NOMO-1 treated with dmso at 0.1 percent for 144 hours (cell line): ENCODE data around the gene TRHDE.
"Not testable (repeated sequence)": the region's sequence is repeated elsewhere in the genome, so short reads cannot be mapped to it uniquely, and the experiment has no call there.

Experiments used
- DNase-seq: peaks from one replicate; lab custom pipeline; 2025; ENCODE audit not compliant: unreplicated experiment; lab: John Stamatoyannopoulos, UW

Gene TRHDE

DNA sequence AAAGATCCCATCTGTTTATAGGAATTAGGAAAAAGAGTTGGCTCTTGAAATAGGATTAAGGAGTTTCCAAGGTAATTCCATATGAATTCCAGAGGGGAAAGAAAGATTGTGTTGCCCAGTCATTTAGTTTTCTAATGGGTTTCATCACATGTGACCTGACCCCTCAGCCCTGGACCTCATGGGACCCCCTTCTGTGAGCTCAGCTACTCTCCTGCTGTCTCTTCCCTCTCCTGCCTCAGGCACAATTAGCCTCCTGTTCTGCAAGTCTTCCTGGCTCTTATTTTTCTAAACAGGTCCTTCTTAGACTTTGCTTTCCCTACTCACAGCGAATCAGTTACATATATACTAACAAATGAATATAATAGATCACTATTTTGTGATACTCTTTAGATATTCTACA lies 237.7 kb downstream of the TRHDE start:
- DNase-seq = no peak

DNA sequence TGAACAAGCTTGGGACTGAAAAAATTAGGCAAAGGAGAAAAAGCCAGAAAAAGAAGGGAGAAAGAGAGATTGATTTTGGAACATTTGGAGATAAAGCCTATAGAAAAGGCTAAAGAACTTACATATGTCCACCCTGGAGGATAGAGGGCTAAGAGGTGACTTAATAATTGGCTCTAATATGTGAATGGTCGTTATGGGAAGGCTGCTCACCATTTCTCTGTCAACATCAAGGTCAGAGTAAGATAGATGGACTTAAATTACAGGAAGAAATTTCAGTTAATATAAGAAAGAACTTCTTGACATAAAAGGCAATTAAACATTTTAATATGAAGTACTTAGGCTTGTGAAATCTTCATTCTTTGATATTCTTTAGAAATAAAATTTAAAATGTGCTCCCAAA lies 238.6 kb downstream of the TRHDE start:
- no peak for DNase-seq

DNA sequence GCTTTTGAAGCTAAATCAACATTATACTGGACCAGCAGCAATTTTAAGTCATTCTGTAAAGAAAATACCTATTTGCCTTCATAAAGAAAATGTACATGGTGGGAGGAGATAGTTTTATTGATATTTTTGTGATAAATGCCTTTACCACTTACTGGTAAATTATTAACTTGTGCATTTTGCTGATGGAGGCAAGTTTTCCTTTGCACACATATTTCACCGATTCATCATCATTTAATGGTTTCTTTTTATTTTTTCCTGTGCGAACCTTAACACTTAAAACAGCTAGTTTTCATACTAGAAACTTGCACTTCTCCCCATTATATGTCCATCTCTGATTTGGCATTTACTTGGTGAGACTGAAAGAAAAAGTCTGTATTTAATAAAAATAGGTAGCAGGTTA lies 239.3 kb downstream of the TRHDE start:
- DNase-seq = no peak

DNA sequence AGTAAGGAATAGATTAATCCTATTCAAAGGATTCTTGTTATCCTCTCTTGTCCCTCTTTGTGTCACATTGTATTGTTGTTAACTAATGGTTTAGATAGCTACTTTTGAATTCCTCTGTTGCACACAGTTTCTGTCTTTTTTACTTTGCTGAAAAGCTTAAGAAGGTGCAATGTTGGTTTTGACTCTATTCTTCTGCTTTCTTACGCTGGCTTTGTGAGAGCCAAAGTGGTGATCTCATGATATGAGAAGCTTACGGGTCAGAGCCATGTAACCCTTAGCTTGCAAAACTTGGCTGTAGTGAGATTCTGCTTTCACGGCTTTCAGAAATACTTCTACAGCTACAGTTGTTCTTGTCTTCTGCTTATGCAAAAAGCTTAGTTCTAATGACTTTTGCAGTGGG lies 239.7 kb downstream of the TRHDE start:
- DNase-seq = no peak

DNA sequence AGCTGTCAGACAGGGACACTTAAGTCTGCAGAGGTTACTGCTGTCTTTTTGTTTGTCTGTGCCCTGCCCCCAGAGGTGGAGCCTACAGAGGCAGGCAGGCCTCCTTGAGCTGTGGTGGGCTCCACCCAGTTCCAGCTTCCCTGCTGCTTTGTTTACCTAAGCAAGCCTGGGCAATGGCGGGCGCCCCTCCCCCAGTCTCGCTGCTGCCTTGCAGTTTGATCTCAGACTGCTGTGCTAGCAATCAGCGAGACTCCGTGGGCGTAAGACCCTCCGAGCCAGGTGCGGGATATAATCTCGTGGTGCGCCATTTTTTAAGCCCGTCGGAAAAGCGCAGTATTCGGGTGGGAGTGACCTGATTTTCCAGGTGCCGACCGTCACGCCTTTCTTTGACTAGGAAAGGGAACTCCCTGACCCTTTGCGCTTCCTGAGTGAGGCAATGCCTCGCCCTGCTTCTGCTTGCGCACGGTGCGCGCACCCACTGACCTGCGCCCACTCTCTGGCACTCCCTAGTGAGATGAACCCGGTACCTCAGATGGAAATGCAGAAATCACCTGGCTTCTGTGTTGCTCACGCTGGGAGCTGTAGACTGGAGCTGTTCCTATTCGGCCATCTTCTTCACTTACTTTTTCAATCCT lies 248.0 kb downstream of the TRHDE start:
- not testable (repeated sequence) for DNase-seq

DNA sequence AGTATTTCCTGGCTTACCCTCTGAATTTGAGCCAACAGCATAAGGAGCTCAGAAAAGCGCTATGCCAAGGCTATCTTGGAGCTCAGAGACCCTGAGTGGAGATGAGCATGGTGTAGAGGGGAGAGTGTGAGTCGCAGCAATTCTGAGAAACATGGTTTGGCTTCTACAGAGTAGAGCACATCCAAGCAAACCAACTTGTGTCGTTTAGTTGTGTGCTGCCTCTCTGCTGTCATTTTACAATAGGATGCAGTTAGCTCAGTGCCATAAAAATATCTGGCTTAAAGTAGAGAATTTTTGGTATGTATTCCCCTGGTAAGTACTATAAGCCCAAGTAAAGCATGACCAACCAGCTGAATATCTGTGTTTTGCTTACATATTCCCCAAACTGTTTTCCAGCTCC lies 249.2 kb downstream of the TRHDE start:
- DNase-seq = no peak

DNA sequence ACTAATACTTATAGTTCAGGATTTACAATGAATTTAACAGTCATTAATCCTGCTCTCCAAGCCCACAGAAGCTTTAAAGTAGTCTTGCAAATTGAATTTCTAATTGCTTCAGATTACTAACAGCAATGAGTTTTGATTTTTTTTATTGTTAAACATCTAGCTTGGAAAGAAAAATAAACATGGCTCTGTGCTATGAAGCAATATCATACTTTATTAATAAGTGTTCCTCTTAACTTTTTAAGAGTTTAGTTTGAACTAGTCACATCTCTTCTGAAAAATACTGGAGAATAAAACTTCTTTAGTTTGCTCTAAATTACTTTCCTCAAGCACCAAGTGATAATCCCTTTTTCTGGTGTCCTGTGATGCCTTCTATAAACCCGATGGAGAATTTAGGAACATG lies 250.2 kb downstream of the TRHDE start:
- no peak for DNase-seq

DNA sequence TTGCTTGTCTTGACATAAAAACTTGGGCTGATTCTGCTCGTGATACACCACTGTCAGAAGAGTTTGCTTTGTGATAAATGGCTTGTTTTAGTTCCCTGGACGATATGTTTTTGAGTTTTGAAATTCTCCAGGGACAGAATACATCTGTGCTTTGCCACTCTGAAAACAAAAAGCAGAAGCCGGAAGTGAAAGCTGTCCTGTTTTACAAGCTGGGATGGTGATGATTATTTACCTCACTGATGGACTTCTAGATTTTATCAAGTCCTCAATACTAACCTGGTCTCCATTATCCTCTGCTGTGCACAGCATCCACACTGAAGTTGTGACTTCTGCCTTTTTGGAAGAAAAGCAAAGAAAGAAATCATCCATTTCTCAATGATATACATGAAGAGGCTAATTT lies 251.6 kb downstream of the TRHDE start:
- DNase-seq = no peak

DNA sequence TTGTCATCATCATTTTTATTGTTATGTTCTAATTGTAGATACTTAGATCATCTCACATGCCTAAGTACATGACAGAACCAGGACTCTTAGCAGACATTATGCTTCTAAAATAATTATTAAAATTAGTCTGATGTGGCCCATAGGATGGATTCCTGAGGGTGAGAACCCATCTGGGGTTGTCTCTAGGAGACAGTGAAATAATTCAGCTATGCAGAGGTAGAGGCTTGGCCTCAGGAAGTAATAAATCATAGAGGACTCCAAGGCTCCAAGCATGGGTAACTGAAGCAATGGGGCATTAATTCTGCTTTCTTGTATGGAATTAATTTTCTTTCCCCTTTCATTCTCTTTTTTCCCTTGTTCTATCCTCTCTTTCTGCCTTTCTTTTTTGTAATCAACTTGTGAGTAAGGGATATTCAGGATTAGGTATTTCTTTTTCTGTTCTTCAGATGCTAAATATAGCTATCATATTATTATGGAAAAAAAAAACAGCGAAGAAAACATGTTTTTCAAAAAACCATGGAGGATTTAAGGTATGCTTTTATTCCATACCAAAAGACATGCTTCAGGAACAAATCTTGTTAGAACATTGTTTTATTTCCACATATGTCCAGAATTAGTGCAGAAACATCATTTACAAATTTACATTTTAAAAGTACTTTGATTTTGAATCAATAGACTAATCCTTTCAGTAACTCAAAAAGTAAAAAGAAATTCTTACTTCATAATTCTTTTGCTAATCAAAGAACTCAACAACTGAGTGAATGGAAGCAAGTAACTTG lies 263.2 kb downstream of the TRHDE start:
- DNase-seq = no peak

DNA sequence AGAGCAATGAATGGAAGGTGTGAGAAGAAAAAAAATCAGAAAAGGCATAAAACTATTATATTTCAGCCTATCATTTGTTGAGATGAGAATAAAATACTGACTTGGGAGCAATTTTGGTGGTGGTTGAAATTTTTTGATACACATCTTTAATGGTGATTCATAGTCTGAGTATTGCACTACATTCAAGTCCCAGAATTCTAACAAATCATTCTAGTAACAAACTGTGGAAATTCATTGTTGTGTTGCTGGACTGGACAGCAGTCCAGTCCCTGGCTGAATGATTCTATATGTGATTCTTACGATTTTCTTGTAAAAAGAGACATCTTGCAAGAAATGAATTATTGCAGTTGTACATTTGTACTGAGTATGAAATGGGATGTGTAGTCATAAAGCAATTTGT lies 268.6 kb downstream of the TRHDE start:
- no peak for DNase-seq

DNA sequence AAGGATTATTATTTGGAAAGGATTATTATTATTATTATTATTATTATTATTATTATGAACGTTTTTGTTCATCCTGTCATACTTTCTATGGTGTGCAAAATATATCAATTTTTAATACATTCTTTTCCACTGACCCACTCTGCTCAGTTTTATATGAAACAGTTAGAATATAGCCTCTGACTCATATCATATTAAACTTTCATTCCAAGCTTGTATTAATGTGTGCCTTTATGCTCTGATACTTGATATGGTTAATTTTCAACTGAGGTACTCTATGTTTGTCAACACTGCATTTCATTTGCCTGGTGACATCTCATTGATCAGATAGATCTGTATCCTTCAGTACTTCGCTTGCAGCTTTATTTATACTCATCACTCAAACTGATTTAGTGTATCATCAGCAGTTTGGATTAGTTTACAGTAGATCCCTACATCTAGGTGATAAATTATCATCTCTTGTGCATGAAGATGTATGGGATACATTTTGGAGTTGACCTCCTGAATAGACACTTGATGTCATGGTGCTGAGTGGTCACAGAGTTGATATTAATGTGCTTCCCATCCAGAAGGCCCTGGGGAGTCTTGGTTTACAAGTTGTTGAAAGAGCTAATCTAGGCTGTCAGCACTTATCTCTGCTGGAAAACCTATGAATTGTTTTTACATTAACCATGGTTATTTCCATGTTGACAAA lies 271.8 kb downstream of the TRHDE start:
- no peak for DNase-seq

DNA sequence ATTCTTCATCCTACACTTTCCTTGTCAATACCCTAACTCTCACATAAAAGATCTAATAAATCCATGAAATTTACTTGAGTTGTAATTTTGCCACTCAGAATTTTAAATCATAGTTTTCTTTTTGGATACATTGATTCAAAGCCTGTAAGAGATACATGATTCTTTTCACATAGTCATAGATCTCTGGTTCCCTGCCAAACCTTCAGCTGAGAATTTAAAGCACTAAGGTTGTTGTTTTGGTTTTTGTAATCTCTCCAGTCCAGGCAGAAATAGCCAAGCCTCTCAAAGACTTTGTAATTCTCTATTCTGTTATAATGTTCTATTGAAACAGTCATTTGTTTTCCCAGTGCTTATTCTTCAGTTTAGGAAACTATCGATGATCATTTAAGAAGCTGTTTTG lies 273.9 kb downstream of the TRHDE start:
- no peak for DNase-seq

DNA sequence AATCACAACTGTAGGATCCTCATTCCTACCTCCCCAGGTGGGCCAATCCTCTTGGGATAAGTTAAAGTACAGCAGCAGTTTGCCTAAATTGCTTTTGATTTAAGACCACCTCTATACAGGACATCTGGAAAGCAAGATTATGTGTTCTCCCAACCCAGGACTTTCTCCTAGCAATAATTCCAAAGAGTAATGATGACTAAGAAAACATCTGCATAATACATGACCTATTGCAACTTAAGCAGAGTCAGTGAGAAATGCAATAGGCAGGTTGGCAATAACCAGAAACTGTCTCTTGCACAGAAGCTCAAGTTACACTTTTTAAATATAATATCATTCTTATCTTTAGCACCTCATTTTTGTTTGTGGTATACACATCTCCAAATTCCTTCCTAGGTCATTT lies 275.4 kb downstream of the TRHDE start:
- no peak for DNase-seq

DNA sequence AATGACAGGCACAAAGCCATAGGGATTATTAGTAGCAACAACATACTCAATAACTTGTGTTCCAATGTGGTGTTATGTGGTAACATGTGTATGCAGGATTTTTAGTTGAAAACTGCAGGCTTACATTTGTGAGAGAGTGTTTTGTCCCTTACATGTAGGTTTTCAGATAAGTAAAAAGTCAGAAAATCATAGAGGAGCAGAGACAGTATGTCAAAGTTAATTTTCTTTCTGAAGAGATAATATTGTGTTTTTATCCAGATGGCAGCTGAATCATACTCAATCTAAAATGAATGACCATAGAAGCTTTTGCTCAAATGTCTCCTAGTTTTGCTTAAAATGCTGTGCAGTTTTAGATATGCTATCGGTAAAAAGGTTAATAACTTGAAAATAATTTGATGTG lies 277.0 kb downstream of the TRHDE start:
- no peak for DNase-seq

DNA sequence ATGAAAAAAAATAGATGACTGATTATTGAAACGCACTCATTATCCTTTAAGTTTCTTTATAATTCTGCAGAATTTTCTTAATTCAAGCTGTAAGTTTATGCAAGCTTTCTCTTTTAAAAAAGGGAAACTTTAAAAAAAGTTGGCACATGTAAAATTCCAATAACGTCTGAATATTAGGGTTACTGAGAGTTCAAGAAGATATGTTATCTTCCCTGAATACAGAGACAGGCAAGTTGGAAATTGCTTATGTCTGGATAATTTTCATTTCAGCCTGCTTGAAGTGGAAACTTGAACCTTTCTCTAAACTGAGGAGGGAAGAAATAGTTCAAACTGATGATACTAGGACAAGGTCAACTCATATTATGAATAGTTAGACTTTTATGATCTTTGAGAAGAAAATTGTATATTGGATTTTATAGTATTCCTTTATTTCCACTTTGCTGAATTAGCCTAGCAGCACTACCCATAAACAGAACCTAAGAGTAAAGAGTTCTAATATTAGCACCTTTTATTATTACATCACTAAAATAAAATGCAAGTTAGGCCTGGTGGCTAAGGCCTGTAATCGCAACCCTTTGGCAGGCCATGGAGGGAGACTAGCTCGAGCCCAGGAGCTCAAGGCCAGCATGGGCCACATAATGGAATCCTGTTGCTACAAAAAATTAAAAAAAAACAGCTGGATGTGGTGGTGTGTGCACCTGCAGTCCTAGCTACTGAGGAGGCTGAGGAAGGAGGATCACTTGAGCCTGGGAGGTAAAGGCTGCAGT lies 288.0 kb downstream of the TRHDE start:
- DNase-seq = no peak

DNA sequence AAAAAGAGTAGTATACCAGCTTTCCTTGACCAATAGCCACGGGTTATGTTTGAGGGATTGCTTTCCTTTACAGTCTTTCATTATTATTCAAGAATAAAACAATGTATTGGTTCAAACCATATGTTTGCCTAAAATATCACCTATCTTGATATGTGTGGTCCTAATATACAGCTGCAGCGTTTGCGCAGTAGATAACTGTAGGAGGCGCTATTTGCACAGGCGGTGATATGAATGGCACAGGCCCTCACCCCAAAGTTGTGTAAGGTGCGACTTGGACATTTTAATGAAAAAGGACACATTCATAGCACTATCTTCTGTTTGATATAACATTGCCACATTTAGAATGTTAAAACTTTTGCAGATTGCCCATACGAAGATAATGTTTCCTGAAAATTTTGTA lies 298.4 kb downstream of the TRHDE start:
- DNase-seq = no peak

DNA sequence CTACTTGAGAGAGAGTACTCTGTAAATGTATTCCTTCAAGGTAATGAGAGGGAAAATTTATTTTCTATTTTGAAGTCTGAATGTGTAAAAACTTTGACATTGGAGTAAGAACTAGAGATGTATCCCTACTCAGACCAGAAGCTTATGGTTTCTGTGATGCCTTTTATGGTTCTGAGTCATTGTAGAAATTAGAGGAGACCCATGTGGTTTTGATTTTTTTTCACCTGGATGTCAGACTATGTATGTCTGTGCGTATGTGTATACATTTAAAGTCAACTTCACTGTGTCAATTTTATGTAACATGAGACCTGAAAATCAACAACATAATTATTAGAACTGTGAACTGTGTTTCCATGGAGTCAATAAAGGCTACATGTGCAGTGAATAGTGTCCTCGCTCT lies 302.0 kb downstream of the TRHDE start:
- DNase-seq = no peak

DNA sequence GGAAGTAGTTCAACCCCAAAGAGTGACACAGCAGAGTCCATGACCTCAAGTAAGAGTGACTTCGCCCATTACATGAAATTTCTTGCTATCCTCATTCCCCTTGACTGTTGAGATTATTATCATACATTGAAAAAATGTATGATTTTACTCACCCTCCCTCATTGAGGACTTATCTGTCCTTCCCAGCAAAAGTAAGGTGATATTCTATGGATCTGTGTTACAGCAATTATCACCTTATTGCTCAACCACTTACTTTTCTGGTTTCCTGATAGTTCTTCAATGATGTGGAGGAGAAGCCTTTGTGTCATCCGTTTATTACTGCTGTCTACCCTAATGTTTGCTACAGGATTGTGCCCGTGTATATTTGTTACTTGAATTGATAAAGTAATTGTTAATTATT lies 306.2 kb downstream of the TRHDE start:
- no peak for DNase-seq

DNA sequence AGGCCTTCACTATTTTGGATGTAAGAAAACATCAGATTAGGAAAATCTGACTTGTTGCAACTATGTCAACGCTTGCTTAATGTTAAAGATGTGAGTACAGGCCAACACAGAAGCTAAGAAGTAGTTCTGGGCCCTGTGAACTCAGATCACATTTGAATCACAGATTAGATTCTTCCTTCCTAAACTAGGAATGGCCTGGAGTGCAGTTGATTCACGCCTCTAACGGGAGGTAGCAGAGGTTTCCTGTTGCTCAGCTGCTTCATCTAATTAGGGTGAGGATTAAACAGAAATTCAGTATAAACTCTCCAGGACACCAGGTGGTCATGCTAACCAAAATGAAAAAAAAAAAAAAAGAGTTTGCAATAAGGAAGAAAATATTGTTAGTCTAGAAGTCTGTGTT lies 314.3 kb downstream of the TRHDE start:
- no peak for DNase-seq

DNA sequence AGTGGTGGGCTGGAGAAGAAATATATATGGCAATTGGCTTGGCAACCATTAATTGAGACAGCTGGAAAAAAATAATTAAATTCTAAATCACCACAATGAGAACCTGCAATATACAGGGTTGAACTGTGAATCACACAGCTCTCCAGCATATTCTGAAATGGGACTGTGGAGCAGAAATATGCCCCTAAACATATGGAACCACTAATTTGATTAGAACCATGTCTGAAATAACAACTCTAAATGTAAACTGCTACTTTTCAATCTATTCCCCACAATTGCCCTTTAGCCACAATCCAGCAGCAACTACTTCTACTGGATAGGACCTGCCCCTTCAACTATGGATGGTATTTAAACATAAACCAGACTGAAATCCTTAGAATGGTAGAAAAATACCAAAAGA lies 330.4 kb downstream of the TRHDE start:
- DNase-seq = no peak

DNA sequence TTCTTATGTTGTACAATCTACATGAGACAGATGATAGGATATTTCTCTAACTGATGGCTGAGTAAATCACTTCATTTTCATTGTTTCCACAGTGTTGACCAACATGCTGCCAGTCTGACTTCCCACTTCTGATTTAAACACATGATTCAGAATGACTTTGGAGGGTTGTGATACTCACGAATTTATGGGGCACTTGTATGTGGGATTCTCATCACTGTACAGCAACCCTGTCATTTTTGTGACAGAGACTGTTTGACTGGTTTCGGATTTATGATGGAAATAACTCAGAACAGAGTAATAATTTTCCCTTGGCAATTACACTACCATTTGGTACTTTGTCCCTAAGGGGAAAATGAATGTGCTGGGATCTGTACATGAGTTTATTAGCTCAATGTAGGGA lies 333.8 kb downstream of the TRHDE start:
- DNase-seq = no peak

DNA sequence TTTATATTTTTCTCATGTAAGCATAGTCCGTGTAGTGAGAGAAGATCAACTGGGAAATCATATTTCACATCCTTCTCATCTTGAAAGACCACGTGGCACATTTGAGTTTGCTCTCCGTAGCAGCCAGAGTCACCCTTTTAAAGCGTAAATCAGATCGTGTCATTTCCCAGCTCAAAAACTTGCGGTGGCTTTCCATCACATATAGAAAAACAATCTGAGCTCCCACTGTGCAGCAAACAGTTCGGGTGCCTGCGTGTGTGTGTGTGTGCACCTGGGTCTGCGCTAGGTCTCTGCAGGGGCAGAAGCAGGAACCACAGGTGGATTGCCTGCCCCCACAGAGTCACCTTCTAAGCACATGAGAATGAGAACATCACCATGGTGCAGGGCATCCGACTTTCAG lies 338.2 kb downstream of the TRHDE start:
- DNase-seq = no peak
